H1 (cell line): ENCODE results near the gene AOAH.

Source experiments
- CHD1 ChIP-seq: IDR thresholded peaks from 2 replicates; pipeline ENCODE4 v1.6.1; 2012; ENCODE audit warnings: low read depth, low read length, improper control_type of control experiment
- CHD2 ChIP-seq: IDR thresholded peaks from 2 replicates; pipeline ENCODE4 v1.6.1; 2012; ENCODE audit warnings: low read length, improper control_type of control experiment
- CREB1 ChIP-seq: IDR thresholded peaks from 2 replicates; pipeline ENCODE4 v1.6.1; 2012; ENCODE audit warnings: inconsistent platforms
- POLR2A ChIP-seq, 2 experiments: IDR thresholded peaks; 1 replicate in 1 of 2; 2 replicates in 1 of 2; pipeline ENCODE4 v1.6.1; 2011; ENCODE audit warnings: low read depth in 2 of 2, low read length in 2 of 2, mild to moderate bottlenecking in 2 of 2; ENCODE audit errors: control extremely low read depth in 1 of 2
- POLR2AphosphoS5 ChIP-seq: IDR thresholded peaks from 2 replicates; pipeline ENCODE4 v1.6.1; 2011; ENCODE audit warnings: low read depth, low read length
- SUZ12 ChIP-seq: fragments of 200-600 bp; sonication (generic); IDR thresholded peaks from 2 replicates; pipeline ENCODE4 v1.6.1; 2012; ENCODE audit warnings: mild to moderate bottlenecking, inconsistent platforms, low read length, moderate library complexity, mixed read lengths
- TAF7 ChIP-seq: optimal IDR thresholded peaks from 2 replicates; pipeline ENCODE3; 2011; ENCODE audit warnings: low read depth, mild to moderate bottlenecking, inconsistent platforms, low read length, moderate library complexity, borderline replicate concordance
- TF ChIP-seq, protein P1 (sequence below), 3 experiments: IDR thresholded peaks; 1 replicate in 2 of 3; 2 replicates in 1 of 3; pipeline versions ENCODE4 v1.5.1 to v1.6.1; 2011; ENCODE audit warnings: low read length in 3 of 3, mild to moderate bottlenecking in 3 of 3, inconsistent platforms in 2 of 3, low read depth in 1 of 3, moderate library complexity in 1 of 3; ENCODE audit not compliant: insufficient read depth in 1 of 3; ENCODE audit errors: control extremely low read depth in 1 of 3

GRCh38 chr7:36527549-36527913 is 196.8 kb downstream of the AOAH start:
- TF ChIP-seq POLR2AphosphoS5 = no peak
- no peak for TF ChIP-seq POLR2A (IDR thresholded peaks at IDR 0.05; ENCODE audit: control extremely low read depth in 1 of 2, low read depth in 2 of 2, low read length in 2 of 2)
- TF ChIP-seq, protein P1, sequence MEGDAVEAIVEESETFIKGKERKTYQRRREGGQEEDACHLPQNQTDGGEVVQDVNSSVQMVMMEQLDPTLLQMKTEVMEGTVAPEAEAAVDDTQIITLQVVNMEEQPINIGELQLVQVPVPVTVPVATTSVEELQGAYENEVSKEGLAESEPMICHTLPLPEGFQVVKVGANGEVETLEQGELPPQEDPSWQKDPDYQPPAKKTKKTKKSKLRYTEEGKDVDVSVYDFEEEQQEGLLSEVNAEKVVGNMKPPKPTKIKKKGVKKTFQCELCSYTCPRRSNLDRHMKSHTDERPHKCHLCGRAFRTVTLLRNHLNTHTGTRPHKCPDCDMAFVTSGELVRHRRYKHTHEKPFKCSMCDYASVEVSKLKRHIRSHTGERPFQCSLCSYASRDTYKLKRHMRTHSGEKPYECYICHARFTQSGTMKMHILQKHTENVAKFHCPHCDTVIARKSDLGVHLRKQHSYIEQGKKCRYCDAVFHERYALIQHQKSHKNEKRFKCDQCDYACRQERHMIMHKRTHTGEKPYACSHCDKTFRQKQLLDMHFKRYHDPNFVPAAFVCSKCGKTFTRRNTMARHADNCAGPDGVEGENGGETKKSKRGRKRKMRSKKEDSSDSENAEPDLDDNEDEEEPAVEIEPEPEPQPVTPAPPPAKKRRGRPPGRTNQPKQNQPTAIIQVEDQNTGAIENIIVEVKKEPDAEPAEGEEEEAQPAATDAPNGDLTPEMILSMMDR (IDR thresholded peaks at IDR 0.05; ENCODE audit: control extremely low read depth in 1 of 3, insufficient read depth in 1 of 3, low read depth in 1 of 3, low read length in 3 of 3) = no peak
- TF ChIP-seq TAF7 = no peak
- TF ChIP-seq CHD2 = no peak
- TF ChIP-seq SUZ12 = no peak
- TF ChIP-seq CREB1 = no peak
- no peak for TF ChIP-seq CHD1
